SK-N-SH treated with all-trans-retinoic acid at 6 μM for 48 hours (cell line): ENCODE data around the gene COPS9.

ENCODE experiments used
- ATAC-seq: fragments of 200-7000 bp; cut with Tn5 transposase; 3 replicates; pipeline ENCODE4 v1.9.1; 2020; ENCODE audit warnings: mild to moderate bottlenecking, moderate library complexity
- ARNTL ChIP-seq: fragments of 450-650 bp; formaldehyde crosslinking; IDR thresholded peaks from 2 replicates; pipeline ENCODE4 v1.5.0; 2020; ENCODE audit warnings: low read depth, mild to moderate bottlenecking, moderate library complexity, borderline replicate concordance
- ESRRG ChIP-seq: fragments of 250-450 bp; sonication (Bioruptor Pico); IDR thresholded peaks from 2 replicates; pipeline ENCODE4 v1.6.1; 2021; ENCODE audit warnings: mild to moderate bottlenecking
- GLIS3 ChIP-seq: fragments of 250-450 bp; sonication (Bioruptor Pico); IDR thresholded peaks from 2 replicates; pipeline ENCODE4 v1.5.0; 2020; ENCODE audit warnings: mild to moderate bottlenecking, moderate library complexity
- ISL1 ChIP-seq: fragments of 250-450 bp; sonication (Bioruptor Pico); IDR thresholded peaks from 2 replicates; pipeline ENCODE4 v2.1.2; 2022; ENCODE audit warnings: mild to moderate bottlenecking, moderate library complexity
- PPARA ChIP-seq: fragments of 250-450 bp; sonication (Bioruptor Pico); IDR thresholded peaks from 2 replicates; pipeline ENCODE4 v1.5.0; 2020; ENCODE audit warnings: mild to moderate bottlenecking, borderline replicate concordance
- RARB ChIP-seq: fragments of 250-450 bp; sonication (Bioruptor Pico); IDR thresholded peaks from 2 replicates; pipeline ENCODE4 v1.8.0; 2021; ENCODE audit warnings: mild to moderate bottlenecking, moderate library complexity
- SNAI2 ChIP-seq: fragments of 250-450 bp; sonication (Bioruptor Pico); IDR thresholded peaks from 2 replicates; pipeline ENCODE4 v1.5.0; 2020; ENCODE audit warnings: mild to moderate bottlenecking, moderate library complexity
- TCF4 ChIP-seq: fragments of 250-450 bp; sonication (Bioruptor Pico); IDR thresholded peaks from 2 replicates; pipeline ENCODE4 v1.8.0; 2021; ENCODE audit warnings: mild to moderate bottlenecking, moderate library complexity, borderline replicate concordance
- TOX ChIP-seq: fragments of 250-450 bp; sonication (Bioruptor Pico); IDR thresholded peaks from 2 replicates; pipeline ENCODE4 v1.8.0; 2021; ENCODE audit warnings: mild to moderate bottlenecking, moderate library complexity, borderline replicate concordance
- ZC3H10 ChIP-seq: fragments of 250-450 bp; sonication (Bioruptor Pico); IDR thresholded peaks from 2 replicates; pipeline ENCODE4 v1.5.1; 2021; ENCODE audit warnings: mild to moderate bottlenecking, moderate library complexity
- ZFP3 ChIP-seq: fragments of 250-450 bp; sonication (Bioruptor Pico); IDR thresholded peaks from 2 replicates; pipeline ENCODE4 v1.5.0; 2020; ENCODE audit warnings: mild to moderate bottlenecking, moderate library complexity
- ZFP30 ChIP-seq: fragments of 450-650 bp; formaldehyde crosslinking; IDR thresholded peaks from 2 replicates; pipeline ENCODE4 v1.5.0; 2022; ENCODE audit warnings: mild to moderate bottlenecking, moderate library complexity
- ZNF565 ChIP-seq: fragments of 450-650 bp; formaldehyde crosslinking; conservative IDR thresholded peaks from 2 replicates; pipeline ENCODE4 v1.5.0; 2020; ENCODE audit warnings: low read depth, mild to moderate bottlenecking, moderate library complexity
- ZNF70 ChIP-seq: fragments of 450-650 bp; formaldehyde crosslinking; IDR thresholded peaks from 2 replicates; pipeline ENCODE4 v1.5.0; 2020; ENCODE audit warnings: mild to moderate bottlenecking, moderate library complexity
- TF ChIP-seq, protein P1 (sequence below): fragments of 250-450 bp; sonication (Bioruptor Pico); IDR thresholded peaks from 2 replicates; pipeline ENCODE4 v1.5.1; 2021; ENCODE audit warnings: mild to moderate bottlenecking, moderate library complexity
- TF ChIP-seq, protein P2 (sequence below): fragments of 250-450 bp; sonication (Bioruptor Pico); IDR thresholded peaks from 2 replicates; pipeline ENCODE4 v1.5.1; 2020; ENCODE audit warnings: low read depth, mild to moderate bottlenecking, moderate library complexity
- TF ChIP-seq, protein P3 (sequence below): fragments of 250-450 bp; sonication (Bioruptor Pico); IDR thresholded peaks from 2 replicates; pipeline ENCODE4 v1.8.0; 2021; ENCODE audit warnings: low read depth, mild to moderate bottlenecking, moderate library complexity, borderline replicate concordance
- TF ChIP-seq, protein P4 (sequence below): fragments of 250-450 bp; sonication (Bioruptor Pico); IDR thresholded peaks from 2 replicates; pipeline ENCODE4 v1.5.0; 2020; ENCODE audit warnings: mild to moderate bottlenecking, moderate library complexity
- TF ChIP-seq, protein P5 (sequence below): fragments of 250-450 bp; sonication (Bioruptor Pico); IDR thresholded peaks from 2 replicates; pipeline ENCODE4 v1.8.0; 2020; ENCODE audit warnings: mild to moderate bottlenecking, moderate library complexity, borderline replicate concordance

Gene COPS9

DNA sequence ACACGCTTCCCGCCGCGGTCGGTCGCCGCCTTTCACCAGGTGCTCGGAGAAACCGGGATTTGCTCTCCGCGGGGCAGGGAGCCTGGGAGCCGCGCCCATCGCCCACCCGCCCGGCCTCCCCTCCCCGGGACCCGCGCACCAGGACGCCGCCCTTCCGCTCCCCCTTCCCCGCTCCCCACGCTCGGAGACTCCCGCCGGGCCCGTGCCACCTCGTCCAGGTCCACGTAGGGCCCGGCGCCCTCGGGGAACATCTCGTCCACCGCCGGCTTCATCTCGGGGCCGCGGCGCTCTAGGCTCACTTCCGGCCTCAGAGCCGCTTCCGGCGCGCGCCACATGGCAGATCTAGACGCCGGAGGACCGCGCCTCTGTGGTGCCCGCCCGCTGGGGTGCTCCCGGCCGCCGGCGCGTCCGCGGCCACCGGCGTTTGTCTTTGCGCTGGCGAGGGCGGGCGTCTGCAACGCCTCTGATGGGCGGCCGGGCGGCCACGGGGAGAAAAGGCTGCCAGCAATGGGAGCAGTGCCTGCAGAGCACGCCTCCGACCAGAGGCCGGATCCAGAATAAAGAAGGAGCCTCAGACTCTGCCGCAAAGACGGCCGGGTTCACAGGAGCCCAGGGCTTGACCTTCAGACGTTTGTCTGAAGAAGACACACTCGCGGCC is at the start of gene COPS9:
COPS9 (minus strand) TSS at position 293 of the 658 bp plus-strand sequence; CDS start at position 272, 21 bp downstream.
- ATAC-seq = peak; percentile 99
- TF ChIP-seq, protein P1, sequence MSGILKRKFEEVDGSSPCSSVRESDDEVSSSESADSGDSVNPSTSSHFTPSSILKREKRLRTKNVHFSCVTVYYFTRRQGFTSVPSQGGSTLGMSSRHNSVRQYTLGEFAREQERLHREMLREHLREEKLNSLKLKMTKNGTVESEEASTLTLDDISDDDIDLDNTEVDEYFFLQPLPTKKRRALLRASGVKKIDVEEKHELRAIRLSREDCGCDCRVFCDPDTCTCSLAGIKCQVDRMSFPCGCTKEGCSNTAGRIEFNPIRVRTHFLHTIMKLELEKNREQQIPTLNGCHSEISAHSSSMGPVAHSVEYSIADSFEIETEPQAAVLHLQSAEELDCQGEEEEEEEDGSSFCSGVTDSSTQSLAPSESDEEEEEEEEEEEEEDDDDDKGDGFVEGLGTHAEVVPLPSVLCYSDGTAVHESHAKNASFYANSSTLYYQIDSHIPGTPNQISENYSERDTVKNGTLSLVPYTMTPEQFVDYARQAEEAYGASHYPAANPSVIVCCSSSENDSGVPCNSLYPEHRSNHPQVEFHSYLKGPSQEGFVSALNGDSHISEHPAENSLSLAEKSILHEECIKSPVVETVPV (CRISPR knock-in tag) = no peak
- no peak for TF ChIP-seq ZNF565 (CRISPR knock-in tag)
- TF ChIP-seq ZC3H10 (CRISPR knock-in tag) = no peak
- no peak for TF ChIP-seq GLIS3 (CRISPR knock-in tag)
- TF ChIP-seq, protein P2, sequence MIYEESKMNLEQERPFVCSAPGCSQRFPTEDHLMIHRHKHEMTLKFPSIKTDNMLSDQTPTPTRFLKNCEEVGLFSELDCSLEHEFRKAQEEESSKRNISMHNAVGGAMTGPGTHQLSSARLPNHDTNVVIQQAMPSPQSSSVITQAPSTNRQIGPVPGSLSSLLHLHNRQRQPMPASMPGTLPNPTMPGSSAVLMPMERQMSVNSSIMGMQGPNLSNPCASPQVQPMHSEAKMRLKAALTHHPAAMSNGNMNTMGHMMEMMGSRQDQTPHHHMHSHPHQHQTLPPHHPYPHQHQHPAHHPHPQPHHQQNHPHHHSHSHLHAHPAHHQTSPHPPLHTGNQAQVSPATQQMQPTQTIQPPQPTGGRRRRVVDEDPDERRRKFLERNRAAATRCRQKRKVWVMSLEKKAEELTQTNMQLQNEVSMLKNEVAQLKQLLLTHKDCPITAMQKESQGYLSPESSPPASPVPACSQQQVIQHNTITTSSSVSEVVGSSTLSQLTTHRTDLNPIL (CRISPR knock-in tag) = no peak
- TF ChIP-seq ARNTL = no peak
- TF ChIP-seq, protein P3, sequence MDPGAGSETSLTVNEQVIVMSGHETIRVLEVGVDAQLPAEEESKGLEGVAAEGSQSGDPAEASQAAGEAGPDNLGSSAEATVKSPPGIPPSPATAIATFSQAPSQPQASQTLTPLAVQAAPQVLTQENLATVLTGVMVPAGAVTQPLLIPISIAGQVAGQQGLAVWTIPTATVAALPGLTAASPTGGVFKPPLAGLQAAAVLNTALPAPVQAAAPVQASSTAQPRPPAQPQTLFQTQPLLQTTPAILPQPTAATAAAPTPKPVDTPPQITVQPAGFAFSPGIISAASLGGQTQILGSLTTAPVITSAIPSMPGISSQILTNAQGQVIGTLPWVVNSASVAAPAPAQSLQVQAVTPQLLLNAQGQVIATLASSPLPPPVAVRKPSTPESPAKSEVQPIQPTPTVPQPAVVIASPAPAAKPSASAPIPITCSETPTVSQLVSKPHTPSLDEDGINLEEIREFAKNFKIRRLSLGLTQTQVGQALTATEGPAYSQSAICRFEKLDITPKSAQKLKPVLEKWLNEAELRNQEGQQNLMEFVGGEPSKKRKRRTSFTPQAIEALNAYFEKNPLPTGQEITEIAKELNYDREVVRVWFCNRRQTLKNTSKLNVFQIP (CRISPR knock-in tag) = no peak
- no peak for TF ChIP-seq ZFP30 (CRISPR knock-in tag)
- TF ChIP-seq TOX (CRISPR knock-in tag) = no peak
- no peak for TF ChIP-seq ZNF70 (CRISPR knock-in tag)

DNA sequence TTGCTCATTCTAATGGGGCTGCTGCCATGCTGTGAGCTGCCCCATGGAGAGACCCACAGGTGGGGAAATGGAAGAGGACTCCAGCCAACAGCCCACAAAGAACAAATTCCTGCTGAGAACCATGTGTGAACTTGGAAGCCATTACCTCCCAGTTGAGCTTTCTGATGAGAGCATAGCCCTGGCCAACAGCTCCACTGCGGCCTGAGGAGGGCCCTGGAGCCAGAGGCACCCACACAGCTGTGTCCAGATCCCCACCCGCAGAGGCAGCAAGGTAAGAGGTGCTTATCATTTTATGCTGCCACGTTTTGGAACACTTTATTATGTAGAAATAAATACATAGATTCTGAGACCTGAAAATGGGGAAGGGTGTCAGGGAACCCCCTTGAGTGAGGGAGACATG is 48.6 kb upstream of the COPS9 start:
- TF ChIP-seq, protein P4, sequence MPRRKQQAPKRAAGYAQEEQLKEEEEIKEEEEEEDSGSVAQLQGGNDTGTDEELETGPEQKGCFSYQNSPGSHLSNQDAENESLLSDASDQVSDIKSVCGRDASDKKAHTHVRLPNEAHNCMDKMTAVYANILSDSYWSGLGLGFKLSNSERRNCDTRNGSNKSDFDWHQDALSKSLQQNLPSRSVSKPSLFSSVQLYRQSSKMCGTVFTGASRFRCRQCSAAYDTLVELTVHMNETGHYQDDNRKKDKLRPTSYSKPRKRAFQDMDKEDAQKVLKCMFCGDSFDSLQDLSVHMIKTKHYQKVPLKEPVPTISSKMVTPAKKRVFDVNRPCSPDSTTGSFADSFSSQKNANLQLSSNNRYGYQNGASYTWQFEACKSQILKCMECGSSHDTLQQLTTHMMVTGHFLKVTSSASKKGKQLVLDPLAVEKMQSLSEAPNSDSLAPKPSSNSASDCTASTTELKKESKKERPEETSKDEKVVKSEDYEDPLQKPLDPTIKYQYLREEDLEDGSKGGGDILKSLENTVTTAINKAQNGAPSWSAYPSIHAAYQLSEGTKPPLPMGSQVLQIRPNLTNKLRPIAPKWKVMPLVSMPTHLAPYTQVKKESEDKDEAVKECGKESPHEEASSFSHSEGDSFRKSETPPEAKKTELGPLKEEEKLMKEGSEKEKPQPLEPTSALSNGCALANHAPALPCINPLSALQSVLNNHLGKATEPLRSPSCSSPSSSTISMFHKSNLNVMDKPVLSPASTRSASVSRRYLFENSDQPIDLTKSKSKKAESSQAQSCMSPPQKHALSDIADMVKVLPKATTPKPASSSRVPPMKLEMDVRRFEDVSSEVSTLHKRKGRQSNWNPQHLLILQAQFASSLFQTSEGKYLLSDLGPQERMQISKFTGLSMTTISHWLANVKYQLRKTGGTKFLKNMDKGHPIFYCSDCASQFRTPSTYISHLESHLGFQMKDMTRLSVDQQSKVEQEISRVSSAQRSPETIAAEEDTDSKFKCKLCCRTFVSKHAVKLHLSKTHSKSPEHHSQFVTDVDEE (CRISPR knock-in tag) = no peak
- TF ChIP-seq, protein P2 (CRISPR knock-in tag) = no peak
- TF ChIP-seq GLIS3 (CRISPR knock-in tag) (no peak), ISL1 (CRISPR knock-in tag) (no peak), ARNTL (no peak), ZC3H10 (CRISPR knock-in tag) (no peak), PPARA (no peak), SNAI2 (no peak), TCF4 (no peak), ESRRG (CRISPR knock-in tag) (no peak), TOX (CRISPR knock-in tag) (no peak), RARB (CRISPR knock-in tag) (no peak)
- TF ChIP-seq, protein P3 (CRISPR knock-in tag) = no peak
- TF ChIP-seq, all 23 proteins: peak for 0
- no peak for ATAC-seq

DNA sequence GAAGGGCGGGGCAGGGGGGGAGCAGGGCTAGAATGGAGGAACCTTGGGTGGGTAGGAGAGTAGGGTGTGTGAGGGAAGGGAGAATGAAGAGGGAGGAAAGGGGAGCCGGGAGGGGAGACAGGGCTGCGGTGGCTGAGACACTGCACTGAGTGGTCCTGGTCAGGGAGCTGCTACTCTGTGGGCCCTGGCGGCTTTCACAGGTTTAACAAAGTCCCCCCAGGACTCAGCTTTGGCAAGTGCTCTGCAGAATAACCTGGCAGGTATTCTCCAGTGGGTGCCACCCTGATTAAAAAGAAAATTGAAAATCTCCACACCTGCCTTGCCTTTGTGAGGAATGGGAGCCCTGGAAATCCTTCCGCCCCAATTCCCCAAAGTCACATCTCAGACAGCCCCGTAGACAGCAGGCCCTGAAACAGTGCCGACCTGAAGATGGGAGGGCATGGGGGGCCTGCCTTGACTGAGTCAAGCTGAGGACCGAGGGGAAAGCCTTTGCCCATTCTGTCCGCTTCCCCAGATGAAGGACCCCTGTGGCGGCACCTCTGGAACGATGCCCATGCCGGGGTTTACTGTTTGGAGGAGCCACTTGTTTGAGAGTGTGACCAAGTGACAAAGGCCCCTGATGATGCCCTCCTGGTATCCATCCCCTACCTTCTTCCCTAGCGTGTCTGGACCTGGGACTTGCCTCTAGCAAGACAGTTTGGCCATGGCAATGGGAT is 47.9 kb upstream of the COPS9 start:
- ATAC-seq = no peak
- TF ChIP-seq, protein P5, sequence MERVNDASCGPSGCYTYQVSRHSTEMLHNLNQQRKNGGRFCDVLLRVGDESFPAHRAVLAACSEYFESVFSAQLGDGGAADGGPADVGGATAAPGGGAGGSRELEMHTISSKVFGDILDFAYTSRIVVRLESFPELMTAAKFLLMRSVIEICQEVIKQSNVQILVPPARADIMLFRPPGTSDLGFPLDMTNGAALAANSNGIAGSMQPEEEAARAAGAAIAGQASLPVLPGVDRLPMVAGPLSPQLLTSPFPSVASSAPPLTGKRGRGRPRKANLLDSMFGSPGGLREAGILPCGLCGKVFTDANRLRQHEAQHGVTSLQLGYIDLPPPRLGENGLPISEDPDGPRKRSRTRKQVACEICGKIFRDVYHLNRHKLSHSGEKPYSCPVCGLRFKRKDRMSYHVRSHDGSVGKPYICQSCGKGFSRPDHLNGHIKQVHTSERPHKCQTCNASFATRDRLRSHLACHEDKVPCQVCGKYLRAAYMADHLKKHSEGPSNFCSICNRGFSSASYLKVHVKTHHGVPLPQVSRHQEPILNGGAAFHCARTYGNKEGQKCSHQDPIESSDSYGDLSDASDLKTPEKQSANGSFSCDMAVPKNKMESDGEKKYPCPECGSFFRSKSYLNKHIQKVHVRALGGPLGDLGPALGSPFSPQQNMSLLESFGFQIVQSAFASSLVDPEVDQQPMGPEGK (CRISPR knock-in tag) = no peak
- TF ChIP-seq ESRRG (CRISPR knock-in tag) = no peak
- TF ChIP-seq, protein P4 (CRISPR knock-in tag) = no peak
- no peak for TF ChIP-seq SNAI2
- no peak for TF ChIP-seq ZFP30 (CRISPR knock-in tag)
- no peak for TF ChIP-seq RARB (CRISPR knock-in tag)
- no peak for TF ChIP-seq ZFP3 (CRISPR knock-in tag)
- no peak for TF ChIP-seq ZNF565 (CRISPR knock-in tag)
